Stimulated activated naive CD4-positive, alpha-beta T cell treated with Interleukin-2 at 50 U/mL for 16 hours (primary cell): ENCODE data around the gene EMC10.

Experiments
- DNase-seq: peaks from one replicate; lab custom pipeline; 2025; lab: John Stamatoyannopoulos, UW

Gene EMC10

DNA sequence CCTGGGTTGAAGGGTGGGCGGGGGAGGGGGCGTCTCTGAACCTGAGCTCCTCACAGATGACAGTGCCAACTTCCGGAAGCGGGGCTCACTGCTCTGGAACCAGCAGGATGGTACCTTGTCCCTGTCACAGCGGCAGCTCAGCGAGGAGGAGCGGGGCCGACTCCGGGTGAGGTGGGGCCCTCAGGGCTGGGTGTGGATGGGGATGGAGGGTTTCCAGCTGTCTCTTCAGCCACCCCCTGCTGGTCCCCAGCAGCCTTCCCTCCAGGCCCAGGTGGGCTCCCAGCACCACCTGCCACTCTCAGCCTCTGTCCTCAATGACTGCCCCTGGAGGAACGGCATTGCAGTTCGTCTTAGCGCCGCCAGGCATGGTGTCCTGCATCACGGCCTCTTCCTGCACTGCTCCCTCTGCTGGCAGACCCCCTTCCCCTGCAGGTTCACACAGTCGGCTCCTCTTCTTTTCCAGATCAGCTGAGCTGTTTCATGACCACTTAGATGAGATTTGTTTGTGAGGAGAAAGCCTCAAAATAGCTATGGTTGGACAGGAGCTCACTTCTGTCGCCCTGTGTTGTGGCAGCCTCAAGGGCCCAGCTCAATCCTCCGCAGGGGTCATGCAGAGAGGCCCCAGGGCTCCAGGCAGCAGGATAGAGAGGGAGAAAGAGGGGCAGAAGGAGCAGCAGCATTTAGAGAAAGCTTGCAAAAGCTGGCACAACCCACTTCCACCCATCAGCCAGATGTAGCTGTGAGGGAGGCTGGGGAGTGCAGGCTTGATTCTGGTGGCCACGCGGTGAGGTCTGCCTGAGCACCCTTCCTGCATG is 2.8 kb downstream of the EMC10 start:
- DNase-seq: no peak

DNA sequence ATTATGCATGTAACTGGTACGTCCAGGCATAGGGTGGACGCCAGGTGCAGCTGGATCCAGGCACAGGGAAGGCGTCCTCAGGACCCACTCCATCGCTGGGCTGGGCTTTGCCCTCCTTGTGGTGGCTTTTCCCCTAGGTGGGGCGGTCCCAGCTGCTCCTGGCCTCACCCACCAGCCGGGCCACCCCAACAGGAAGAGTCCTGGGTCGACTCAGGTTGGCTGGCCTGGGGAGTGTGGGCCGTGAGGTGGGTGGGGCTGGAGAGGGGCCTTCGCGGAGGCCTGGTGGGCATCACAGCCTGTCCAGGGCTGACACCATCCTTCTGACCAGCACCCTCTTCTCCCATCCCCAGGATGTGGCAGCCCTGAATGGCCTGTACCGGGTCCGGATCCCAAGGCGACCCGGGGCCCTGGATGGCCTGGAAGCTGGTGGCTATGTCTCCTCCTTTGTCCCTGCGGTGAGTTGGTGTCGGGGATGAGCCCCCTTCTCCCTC is 3.5 kb downstream of the EMC10 start:
- no peak for DNase-seq

DNA sequence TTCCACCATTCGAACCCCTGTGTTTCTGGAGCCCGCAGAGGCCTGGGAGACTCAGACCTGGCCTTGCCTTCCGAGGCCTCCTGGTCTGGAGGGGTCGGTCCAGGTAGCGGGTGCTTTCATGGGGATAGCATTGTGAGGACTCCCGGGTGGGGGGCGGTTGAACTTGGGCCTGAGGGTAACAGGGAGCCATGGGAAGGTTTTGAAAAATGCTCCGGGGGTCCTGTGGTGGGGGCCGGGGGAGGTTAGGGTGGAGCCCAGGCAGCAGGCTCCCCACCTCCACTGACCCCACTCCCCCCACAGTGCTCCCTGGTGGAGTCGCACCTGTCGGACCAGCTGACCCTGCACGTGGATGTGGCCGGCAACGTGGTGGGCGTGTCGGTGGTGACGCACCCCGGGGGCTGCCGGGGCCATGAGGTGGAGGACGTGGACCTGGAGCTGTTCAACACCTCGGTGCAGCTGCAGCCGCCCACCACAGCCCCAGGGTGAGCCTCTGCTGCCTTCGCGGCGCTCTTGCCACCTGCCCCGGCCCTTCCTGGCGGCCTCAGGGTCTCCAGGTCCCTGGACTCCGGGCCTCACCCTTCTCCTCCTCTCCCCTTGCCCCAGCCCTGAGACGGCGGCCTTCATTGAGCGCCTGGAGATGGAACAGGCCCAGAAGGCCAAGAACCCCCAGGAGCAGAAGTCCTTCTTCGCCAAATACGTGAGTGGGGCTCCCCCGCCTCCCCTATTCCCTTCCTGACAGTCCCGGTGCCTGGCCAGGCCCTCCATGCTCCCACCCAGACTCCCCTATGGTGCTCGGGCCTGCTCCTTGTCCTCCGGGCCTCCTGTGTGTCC is 4.2 kb downstream of the EMC10 start:
- no peak for DNase-seq

DNA sequence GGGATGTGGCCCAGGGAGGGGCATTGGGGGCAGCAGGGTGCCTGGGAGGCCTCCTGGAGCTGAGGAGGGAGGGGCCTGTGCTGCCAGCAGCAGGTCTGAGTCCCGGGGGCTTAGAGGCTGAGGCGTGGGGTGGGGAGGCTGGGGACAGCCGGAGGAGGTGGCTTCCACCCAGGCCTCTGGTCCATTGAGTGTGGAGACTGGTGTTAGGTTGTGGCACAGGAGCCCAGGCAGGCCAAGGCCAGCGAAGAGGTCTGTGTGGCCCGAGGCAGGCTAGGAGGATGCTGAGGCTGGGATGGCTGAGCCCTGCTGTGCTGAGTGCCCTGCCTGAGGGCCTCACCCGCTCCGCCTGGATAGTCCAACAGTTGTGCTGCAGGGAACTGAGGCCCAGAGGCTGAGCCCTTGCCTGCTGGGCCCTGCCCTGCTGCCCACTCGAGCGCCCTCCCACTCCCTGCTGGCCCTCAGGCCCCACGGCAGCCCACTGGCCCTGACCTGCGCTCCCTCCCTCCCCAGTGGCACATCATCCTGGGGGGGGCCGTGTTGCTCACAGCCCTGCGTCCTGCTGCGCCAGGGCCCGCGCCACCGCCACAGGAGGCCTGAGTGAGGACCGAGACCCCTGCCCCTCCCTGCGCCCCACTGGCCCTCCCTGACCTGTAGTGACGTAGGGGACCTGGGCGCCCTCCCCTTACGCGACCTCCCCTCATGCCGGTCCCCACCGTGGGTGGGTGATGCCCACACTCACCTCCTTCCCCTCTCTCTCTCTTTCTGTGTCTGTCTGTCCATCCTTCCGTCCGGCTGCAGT is 5.2 kb downstream of the EMC10 start:
- DNase-seq: no peak

DNA sequence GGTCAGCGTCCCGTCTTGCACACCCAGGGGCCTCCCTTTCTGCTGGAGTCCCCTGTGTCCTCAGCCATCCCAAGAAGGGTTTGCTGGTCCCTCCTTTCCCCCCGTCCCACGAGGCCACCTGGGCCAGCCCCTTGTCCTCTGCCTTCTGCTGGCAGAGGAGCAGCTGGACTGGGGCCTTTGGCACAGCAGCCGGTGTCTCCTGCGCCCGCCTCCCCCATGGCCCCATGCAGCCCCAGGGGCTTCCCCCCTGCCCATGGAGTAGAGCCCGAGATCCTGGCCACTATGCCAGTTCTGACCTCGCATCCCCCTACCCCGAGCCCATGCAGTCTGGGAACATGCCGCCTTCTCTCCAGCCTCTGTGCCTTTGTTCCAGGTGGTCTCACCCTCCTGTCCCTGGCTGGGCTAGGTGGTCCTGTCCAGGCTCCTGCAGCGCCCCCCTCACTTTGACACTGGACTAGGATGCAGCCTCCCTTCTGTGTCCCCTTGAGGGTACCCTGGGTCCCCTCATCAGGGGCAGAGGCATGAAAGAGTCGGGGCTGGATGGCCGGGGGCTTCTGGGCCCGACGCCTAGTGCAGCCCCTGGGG is 6.1 kb downstream of the EMC10 start:
- no peak for DNase-seq

DNA sequence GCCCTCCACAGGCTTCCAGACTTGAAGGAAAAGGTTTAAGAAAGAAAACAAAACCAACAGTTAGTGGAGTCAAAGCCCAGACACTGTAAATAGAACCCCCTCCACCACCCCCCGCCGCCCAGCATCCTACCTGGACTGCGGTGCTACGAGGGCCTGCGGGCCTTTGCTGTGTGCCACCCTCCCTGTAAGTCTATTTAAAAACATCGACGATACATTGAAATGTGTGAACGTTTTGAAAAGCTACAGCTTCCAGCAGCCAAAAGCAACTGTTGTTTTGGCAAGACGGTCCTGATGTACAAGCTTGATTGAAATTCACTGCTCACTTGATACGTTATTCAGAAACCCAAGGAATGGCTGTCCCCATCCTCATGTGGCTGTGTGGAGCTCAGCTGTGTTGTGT is 6.6 kb downstream of the EMC10 start:
- no peak for DNase-seq

DNA sequence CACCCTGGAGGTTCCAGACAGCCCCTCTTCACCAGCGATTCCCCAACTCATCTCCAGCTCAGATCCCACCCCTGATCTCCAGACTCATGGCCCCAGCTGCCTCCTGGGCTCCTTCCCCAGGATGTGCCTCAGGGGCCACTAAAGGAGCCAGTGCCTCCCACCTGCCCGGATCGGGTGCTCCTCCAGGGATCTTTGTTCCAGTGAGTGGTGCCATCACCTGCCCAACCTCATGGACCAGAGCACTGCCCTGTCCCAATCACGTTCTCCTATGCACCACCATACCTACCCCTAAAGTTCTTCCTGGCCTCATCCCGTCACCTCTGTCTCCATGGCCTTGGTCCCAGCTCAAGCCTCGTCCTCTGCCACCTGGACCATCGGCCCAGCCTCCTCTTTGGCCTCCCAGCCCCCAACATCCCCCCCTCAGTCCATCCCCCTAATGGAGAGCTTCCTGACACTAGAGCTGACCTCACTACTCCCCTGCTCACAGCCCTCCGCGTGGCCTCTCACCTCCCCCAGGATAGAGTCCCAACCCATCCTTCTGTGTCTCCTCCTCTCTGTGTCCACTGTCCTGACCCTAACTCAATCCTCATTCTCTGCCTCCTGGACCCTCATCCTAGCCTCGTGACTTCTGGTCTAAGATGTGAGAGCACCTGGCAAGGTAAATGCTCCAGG is 9.1 kb downstream of the EMC10 start:
- DNase-seq: no peak

DNA sequence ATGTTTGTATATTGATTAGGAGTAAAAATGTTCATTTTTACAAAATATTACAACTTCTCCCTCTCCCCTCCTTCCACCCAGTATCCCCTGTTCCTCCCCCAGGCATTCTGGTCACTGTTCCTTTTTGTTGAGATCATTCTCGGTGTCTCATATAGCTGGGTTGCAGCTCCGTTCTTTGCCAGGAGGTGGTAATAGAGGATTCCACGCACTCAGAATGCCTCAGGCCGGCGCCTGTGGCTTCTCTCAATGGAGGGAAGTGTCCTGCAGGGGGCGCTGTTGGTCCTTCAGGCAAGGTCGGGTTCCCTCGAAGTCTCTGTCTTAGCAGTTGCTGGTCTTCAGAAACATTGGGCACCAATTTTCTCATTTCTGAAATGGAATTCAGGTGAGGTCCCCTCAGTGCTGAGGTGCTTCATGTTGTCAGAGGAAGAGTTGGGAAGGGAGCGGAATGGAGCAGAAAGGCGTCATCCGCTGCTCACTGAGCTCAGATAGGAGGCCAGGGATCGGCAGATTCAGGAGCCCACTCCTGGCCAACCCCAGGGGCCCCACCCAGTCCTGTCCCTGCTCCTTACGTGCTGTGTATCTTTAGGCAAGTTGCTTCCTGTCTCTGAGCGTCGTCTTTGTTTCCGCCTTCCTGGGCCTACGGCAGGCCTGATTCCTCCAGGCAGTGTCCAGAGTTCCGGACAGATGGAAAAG is 10.7 kb downstream of the EMC10 start:
- peak; percentile 14 for DNase-seq

DNA sequence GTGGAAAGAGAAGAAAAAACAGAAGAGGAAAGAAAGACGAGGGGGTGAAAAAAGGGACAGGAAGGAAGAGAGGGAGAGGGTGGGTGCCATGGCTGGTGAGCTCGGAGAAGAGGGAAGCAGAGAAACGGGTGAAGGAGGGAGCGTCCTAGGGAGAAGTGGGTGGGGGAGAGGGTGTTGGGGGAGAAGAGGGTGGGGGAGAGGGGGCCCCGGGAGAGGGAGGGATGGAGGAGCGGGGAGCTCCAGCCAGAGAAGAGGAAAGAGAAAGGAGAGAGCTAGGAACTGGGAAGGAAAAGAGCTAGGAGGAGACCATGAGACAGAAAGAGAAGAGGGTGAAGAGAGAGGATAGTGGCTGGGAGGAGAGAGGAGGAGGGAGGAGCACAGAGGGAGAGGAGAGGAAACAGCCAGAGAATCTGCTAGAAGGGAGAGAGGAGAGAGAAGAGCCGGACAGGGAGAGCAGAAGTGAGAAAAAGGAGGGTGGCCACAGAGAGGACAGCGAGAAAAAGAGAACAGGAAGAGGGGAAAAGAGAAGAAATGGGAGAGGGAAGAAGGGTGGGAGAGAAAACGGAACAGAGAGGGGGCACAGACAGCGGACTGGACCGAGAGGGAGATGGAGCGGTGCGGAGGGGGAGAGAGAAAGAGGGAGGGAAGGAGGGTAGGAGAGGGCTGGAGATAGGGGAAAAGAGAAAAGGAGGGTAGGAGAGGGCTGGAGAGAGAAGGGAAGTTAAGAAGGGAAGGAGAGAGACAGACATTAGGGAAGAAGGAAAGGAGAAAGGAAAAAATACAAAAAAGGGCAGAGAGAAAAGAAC is 12.3 kb downstream of the EMC10 start:
- no peak for DNase-seq

DNA sequence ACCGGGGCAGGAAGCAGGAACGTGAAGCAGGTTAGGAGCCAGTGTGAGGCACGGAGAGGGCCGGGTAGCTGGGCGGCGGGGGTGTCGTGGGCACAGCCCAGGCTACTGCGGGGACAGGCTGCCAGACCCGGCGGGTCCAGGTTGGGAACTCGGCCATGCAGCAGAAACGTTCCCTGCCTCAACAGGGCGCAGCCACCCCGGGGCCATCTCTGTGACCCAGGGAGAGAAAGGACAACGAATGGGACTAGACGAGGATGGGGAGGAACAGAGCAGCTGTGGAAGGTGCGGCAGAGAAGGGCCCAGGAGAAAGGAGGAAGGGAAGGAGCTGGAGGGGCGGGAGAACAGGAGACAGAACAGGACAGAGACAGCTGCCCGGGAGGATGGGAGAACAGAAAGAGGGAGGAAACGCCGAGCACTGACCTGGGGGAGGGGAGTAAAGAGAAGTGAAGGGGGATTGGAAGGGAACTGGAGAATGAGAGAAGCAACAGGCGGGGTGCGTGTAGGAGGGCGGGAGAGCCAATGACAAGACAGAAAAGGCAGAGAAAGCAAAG is 13.2 kb downstream of the EMC10 start:
- DNase-seq: no peak

DNA sequence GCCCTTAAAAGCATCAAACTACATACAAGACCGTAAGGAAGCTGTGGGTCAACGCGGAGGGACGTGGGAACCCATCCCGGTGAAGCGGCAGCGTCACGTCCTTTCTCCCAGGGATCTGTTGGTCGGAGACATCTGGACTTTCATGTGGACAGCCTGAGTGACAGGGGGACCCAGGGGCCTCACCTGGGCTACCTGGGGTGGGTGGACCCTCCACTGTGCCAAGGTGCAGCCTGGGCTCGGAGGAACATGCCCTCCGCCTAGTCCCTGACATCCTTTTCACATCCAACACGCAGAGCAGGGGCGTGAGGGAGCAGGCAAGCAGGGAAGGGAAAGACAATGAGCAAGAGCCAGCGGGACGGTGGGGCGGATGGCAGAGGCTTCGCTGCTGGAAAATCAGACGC is 14.1 kb downstream of the EMC10 start:
- no peak for DNase-seq

DNA sequence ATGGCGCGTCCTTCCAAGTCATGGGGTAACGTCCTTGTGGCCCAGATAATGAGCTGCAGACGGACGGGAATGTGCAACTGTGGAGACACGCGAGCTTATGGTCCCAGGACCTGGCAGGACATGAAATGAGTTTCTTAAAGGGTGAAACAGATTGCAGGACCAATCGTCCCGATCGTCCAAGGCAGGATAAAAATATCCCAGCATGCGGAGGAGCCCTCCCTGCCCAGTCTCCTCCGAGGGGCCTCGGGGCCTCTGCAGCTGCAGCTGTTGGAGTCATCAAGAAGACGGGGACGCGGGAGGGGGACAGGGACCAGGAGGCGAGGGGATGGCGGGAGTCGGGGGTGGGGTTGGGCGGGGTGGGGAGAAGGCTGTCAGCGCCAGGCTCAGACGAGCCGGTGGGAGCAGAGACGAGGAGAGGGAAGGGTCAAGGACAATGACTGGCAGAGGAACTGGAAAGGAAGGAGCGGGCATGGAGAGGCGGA is 14.7 kb downstream of the EMC10 start:
- DNase-seq: no peak

DNA sequence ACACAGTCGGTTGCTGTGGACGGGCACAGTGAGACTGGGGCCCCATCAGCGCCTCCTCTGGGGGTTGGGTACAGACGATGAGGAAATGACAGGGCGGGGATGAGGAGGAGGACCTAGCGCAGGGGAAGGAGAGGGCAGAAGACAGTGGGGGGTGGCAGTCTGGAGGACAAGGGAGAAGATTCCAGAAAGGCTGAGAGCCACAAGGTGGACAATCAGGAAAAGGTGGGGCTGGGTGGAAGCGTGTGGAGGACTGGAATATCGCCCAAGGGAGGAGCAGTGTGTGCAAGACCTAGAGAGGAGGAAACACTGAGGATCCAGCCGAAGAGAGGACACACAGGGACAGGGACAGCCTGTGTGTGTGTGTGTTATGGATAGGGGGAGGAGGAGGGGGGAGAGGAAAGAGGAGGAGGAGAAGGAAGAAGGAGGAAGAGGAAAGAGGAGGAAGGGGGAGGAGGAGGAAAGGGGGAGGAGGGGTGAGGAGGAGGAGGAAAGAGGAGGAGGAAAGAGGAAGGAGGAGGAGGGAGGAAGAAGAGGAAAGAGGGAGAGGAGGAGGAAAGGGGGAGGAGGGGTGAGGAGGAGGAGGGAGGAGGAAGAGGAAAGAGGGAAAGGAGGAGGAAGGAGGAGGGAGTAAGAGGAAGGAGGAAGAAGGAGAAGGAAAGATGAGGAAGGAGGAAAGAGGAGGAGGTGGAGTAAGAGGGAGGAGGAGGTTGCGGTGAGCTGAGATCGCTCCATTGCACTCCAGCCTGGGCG is 16.2 kb downstream of the EMC10 start:
- DNase-seq: peak; percentile 12

DNA sequence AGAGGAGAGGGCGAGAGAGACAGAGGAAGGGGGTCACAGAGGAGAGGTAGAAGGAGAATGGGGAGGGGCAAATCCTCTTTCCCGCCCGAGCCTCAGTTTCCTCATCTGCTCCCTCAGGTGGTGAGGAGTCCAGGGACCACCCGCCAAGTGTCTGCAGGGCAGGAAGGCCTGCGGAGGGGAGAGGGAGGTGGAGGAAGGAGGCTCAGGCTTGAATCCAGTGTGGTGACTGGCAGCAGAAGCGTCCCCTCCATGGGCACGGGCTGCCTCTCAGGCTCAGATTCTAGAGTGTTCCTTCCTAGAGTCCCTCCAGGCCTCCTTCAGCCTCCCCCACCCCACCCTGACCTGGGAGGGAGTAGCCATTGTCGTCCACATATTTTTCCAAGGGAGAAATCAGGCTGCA is 16.9 kb downstream of the EMC10 start:
- DNase-seq: no peak

DNA sequence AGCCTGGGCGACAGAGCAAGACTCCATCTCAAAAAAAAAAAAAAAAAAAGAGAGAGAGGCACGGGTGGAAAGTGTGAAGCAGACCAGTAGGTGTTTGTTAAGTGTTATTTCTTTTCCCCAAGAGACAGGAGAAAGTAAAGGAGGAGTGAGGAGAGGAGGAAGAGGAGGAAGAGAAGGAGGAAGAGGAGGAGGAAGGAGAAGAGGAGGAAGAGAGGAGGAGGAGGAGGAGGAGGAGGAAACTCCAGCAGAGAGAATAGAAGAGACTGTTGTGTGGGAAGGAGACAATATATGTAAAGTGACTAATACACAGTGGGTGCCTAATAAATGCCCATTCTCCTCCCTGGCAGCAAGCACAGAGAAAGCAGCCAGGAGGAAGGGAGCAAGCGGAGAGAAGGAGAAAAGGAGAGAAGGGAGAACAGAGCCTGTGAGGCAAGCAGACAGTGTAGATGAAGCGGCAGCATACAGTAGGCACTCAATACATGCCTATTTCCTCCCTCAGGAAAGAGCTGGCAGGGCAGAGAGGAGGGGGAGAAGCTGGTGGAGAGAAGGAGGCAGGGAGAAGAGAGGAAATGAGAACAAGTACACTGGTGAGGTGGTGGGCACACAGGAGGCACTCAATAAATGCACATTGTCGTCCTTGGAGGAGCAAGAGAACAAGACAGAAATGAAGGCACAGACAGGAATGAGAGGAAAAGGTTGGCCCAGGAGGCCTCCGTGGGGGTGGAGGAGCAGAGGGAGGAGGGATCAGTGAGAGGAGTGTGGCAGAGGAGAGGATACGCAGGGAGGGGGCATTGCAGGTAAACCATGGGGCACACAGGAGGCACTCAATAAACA is 18.1 kb downstream of the EMC10 start:
- DNase-seq: no peak

DNA sequence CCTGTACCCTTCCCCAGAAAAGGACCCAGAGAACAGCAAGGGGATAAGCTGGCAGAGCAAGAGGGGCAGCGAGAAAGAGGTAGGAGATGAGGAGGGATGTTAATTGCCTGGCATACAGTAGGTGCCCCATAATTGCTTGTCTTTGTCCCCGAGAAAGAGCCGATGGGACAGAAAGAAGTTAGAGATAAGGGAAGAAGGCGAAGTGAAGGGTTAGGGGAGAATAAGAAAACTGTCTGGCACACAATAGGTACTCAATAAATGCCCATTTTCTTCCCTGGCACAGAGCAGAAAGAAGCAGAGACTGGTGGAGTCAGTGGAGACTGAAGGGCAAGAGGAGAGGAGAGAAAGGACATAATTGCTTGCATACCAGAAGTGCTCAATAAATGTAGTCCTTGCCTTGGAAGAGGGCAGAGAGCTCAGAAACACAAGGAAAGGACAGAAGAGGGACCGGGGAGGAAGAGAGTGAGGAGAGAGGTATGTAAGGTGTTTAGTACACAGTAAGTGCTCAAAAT is 18.8 kb downstream of the EMC10 start:
- no peak for DNase-seq

DNA sequence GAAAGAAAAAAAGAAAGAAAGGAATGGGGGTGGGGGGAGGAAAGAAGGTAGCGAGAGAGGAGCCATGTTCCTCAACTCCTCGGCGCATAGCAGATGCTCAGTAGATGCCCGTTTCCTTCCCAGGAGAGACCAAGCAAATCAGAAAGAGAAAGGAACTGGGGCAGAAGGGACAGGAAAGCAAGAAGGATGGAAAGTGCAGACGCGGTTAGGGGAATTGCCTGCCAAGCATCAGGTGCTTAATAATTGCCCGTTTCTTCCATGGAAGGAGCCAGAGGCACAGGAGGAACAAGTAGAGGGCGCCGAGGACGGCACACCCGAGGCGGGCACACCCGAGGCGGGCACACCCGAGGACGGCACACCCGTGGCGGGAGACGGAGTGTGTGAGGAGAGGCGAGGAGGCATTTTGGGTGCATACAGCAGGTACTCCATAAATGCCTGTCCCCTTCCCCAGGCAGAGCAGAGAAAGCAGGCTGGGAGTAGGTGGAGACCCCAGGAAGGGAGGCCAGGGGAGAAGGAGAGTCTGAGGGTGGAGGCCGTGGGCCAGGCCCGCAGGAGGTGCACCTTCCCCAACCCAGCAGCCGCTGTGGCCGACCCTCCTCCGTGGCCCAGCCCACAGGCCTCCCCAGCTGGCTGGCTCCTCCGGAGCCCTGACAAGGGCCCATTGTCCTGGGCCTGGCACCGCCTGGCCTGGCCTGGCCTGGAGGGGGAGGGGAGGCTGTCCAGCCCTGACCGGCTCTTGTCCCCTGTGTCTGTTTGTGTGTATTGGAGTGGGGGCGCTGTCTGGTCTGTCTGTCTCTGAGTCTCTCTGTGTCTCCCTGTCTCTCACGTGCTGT is 20.1 kb downstream of the EMC10 start:
- no peak for DNase-seq
